ENCODE results near the gene ANO7. TPM values are rescaled to one million over a fixed set of nuclear protein-coding genes. Genes with fewer than 3 reads are reported as not detected.

Gene ANO7
- total RNA-seq, 1 experiment from 2014 or later = 5.2 TPM

GRCh38 chr2:241178961-241179360 lies 9.5 kb upstream of the ANO7 start:
- H3K14ac ChIP-seq (ENCODE audit: insufficient read depth, low read length) = no peak overlapping the region
- Mint-ChIP-seq H3K4me3 (no peak overlapping the region), H3K36me3 (ENCODE audit: insufficient read depth in 1 of 3, low read depth in 3 of 3) (peaks cover 4 to 14% (median 5%) of the 10 kb centered on the region in 3 experiments; a peak in 3 of 7 replicates), H3K27me3 (ENCODE audit: low read depth) (no peaks in the 10 kb centered on the region), H3K27ac (no peak overlapping the region; a peak in 1 of 7 replicates), H3K4me1 (peaks cover 0 to 6% of the 10 kb centered on the region in 2 experiments; a peak in 2 of 4 replicates), H3K9me3 (no peaks in the 10 kb centered on the region)
- WGBS (ENCODE audit: extremely low coverage, insufficient read length, low lambda C conversion rate) = no CpG with 5 or more reads among the region's 4 CpGs
- no peak overlapping the region for H2BK15ac ChIP-seq (ENCODE audit: low read depth, low read length)
- no peaks in the 10 kb centered on the region for H3K4me1 ChIP-seq (ENCODE audit: insufficient read depth, low read length)
- H3K79me1 ChIP-seq (ENCODE audit: insufficient read depth, low read depth, low read length, poor library complexity, severe bottlenecking) = no peaks in the 10 kb centered on the region
- H3T11ph ChIP-seq (ENCODE audit: low read length) = no peak overlapping the region
- H3K56ac ChIP-seq (ENCODE audit: insufficient read length, low read depth, low read length) = no peak overlapping the region
- H3K27ac ChIP-seq (ENCODE audit: insufficient read length, low read depth, low read length) = no peak overlapping the region
- H2BK120ac ChIP-seq (ENCODE audit: low read depth, low read length, poor library complexity, severe bottlenecking) = no peak overlapping the region
- H3K27me3 ChIP-seq (ENCODE audit: insufficient read depth, low read length) = no peaks in the 10 kb centered on the region
- H3K23ac ChIP-seq (ENCODE audit: insufficient read length, low read depth, low read length) = no peak overlapping the region
- H4K8ac ChIP-seq (replicated peaks; ENCODE audit: insufficient read length, low read depth, low read length) = no peak overlapping the region
- no peak overlapping the region for H3K9ac ChIP-seq (ENCODE audit: extremely low read depth, insufficient read length, low read length)
- no peak overlapping the region for H3K18ac ChIP-seq (ENCODE audit: insufficient read length, low read depth, low read length)
- H4K5ac ChIP-seq (ENCODE audit: insufficient read length, low read depth, low read length) = no peak overlapping the region
- H2BK12ac ChIP-seq (ENCODE audit: insufficient read length, low read depth, low read length) = no peak overlapping the region
- no peak overlapping the region for H2BK5ac ChIP-seq (ENCODE audit: insufficient read length, low read length)
- H3K9me3 ChIP-seq (ENCODE audit: control insufficient read depth, low read depth, low read length) = no peaks in the 10 kb centered on the region
- no peaks in the 10 kb centered on the region for H4K20me1 ChIP-seq (ENCODE audit: control insufficient read depth, insufficient read depth, insufficient read length)
- no peaks in the 10 kb centered on the region for H3K23me2 ChIP-seq (ENCODE audit: insufficient read length, low read depth, low read length, poor library complexity, severe bottlenecking)
- no peak overlapping the region for H3K4ac ChIP-seq (ENCODE audit: low read depth, low read length)
- H2AK5ac ChIP-seq (ENCODE audit: insufficient read length, low read length) = no peak overlapping the region
- TF ChIP-seq CTCF (conservative IDR thresholded peaks at IDR 0.05) = no peak
- H2BK20ac ChIP-seq (ENCODE audit: low read depth, low read length, poor library complexity, severe bottlenecking) = no peak overlapping the region
- no peak for DNase-seq
- H3K4me2 ChIP-seq (ENCODE audit: insufficient read depth, insufficient read length, low read length) = no peak overlapping the region
- H2AFZ ChIP-seq (ENCODE audit: low read length) = no peak overlapping the region
- no peak overlapping the region for H4K91ac ChIP-seq (ENCODE audit: insufficient read length, low read depth, low read length)
- no peaks in the 10 kb centered on the region for H3K79me2 ChIP-seq (ENCODE audit: insufficient read depth, low read length)
